ENCODE data around the gene PMEPA1. TPM values are rescaled to one million over a fixed set of nuclear protein-coding genes. Genes with fewer than 3 reads are reported as not detected.

The PMEPA1 gene
- total RNA-seq, 1 experiment from 2014 or later: 1,302 TPM

- no peak for TF ChIP-seq CTCF (IDR thresholded peaks at IDR 0.05; ENCODE audit: unreplicated experiment)
- H3K4me3 Mint-ChIP-seq (ENCODE audit: low read depth, unreplicated experiment): peak overlapping the region; percentile 9
- no peaks in the 10 kb centered on the region for H3K9me3 Mint-ChIP-seq (ENCODE audit: low read depth, unreplicated experiment)
- H3K27me3 Mint-ChIP-seq (ENCODE audit: unreplicated experiment): no peaks in the 10 kb centered on the region
- BruUV-seq (replicated peaks): no TSS peak
- H3K4me1 Mint-ChIP-seq (ENCODE audit: low read depth, unreplicated experiment): peaks cover 76% of the 10 kb centered on the region
- intact Hi-C loops (cut with micrococcal nuclease; ENCODE audit: unreplicated experiment): no loop called here
- H3K27ac Mint-ChIP-seq (ENCODE audit: unreplicated experiment): peak overlapping the region; percentile 68
- CTCF ChIA-PET: interaction anchor here (0.6 kb wide), 1 partner anchor 8 kb away, joined by 4 read pairs; no protein-coding TSS in a partner anchor
- DNase-seq: no peak
- H3K36me3 Mint-ChIP-seq (ENCODE audit: insufficient read depth, unreplicated experiment): peaks cover 100% of the 10 kb centered on the region
Observed at GRCh38 chr20:57661746-57662455, 47.9 kb downstream of the PMEPA1 start.

- peak; percentile 1 for DNase-seq
- no peaks in the 10 kb centered on the region for H3K9me3 Mint-ChIP-seq (ENCODE audit: low read depth, unreplicated experiment)
- CTCF ChIA-PET: no interaction called here
- H3K4me3 Mint-ChIP-seq (ENCODE audit: low read depth, unreplicated experiment): peak overlapping the region; percentile 31
- peaks cover 69% of the 10 kb centered on the region for H3K4me1 Mint-ChIP-seq (ENCODE audit: low read depth, unreplicated experiment)
- peaks cover 100% of the 10 kb centered on the region for H3K36me3 Mint-ChIP-seq (ENCODE audit: insufficient read depth, unreplicated experiment)
- peak overlapping the region; percentile 72 for H3K27ac Mint-ChIP-seq (ENCODE audit: unreplicated experiment)
- intact Hi-C loops (cut with micrococcal nuclease; ENCODE audit: unreplicated experiment): no loop called here
- TF ChIP-seq CTCF (IDR thresholded peaks at IDR 0.05; ENCODE audit: unreplicated experiment): no peak
- BruUV-seq (replicated peaks): no TSS peak
- H3K27me3 Mint-ChIP-seq (ENCODE audit: unreplicated experiment): no peaks in the 10 kb centered on the region
Observed at GRCh38 chr20:57660922-57661745, 48.7 kb downstream of the PMEPA1 start.

GRCh38 chr20:57660181-57660921 is 49.5 kb downstream of the PMEPA1 start:
- CTCF ChIA-PET: interaction anchor here (1.9 kb wide), 1 partner anchor 38 kb away, joined by 5 read pairs; no protein-coding TSS in a partner anchor
- H3K4me1 Mint-ChIP-seq (ENCODE audit: low read depth, unreplicated experiment): peaks cover 69% of the 10 kb centered on the region
- H3K27me3 Mint-ChIP-seq (ENCODE audit: unreplicated experiment): no peaks in the 10 kb centered on the region
- H3K9me3 Mint-ChIP-seq (ENCODE audit: low read depth, unreplicated experiment): no peaks in the 10 kb centered on the region
- BruUV-seq (replicated peaks): no TSS peak
- H3K36me3 Mint-ChIP-seq (ENCODE audit: insufficient read depth, unreplicated experiment): peaks cover 100% of the 10 kb centered on the region
- intact Hi-C loops (cut with micrococcal nuclease; ENCODE audit: unreplicated experiment): no loop called here
- DNase-seq: no peak
- no peak for TF ChIP-seq CTCF (IDR thresholded peaks at IDR 0.05; ENCODE audit: unreplicated experiment)
- H3K27ac Mint-ChIP-seq (ENCODE audit: unreplicated experiment): peak overlapping the region; percentile 72
- H3K4me3 Mint-ChIP-seq (ENCODE audit: low read depth, unreplicated experiment): peak overlapping the region; percentile 31

- H3K27ac Mint-ChIP-seq (ENCODE audit: unreplicated experiment): peak overlapping the region; percentile 72
- TF ChIP-seq CTCF (IDR thresholded peaks at IDR 0.05; ENCODE audit: unreplicated experiment): no peak
- peaks cover 100% of the 10 kb centered on the region for H3K36me3 Mint-ChIP-seq (ENCODE audit: insufficient read depth, unreplicated experiment)
- H3K4me1 Mint-ChIP-seq (ENCODE audit: low read depth, unreplicated experiment): peaks cover 72% of the 10 kb centered on the region
- H3K9me3 Mint-ChIP-seq (ENCODE audit: low read depth, unreplicated experiment): no peaks in the 10 kb centered on the region
- intact Hi-C loops (cut with micrococcal nuclease; ENCODE audit: unreplicated experiment): no loop called here
- peak overlapping the region; percentile 31 for H3K4me3 Mint-ChIP-seq (ENCODE audit: low read depth, unreplicated experiment)
- DNase-seq: peak; percentile 4
- H3K27me3 Mint-ChIP-seq (ENCODE audit: unreplicated experiment): no peaks in the 10 kb centered on the region
- no TSS peak for BruUV-seq (replicated peaks)
- CTCF ChIA-PET: interaction anchor here (1.9 kb wide), 1 partner anchor 37 kb away, joined by 5 read pairs; no protein-coding TSS in a partner anchor
Observed at GRCh38 chr20:57659517-57660180, 50.2 kb downstream of the PMEPA1 start.
